Panc1 (cell line): ENCODE data around the gene BCLAF1. TPM values are rescaled to one million over a fixed set of nuclear protein-coding genes. Genes with fewer than 3 reads are reported as not detected.

Experiments used
- ATAC-seq: fragments of 200-7000 bp; cut with Tn5 transposase; 2 replicates; pipeline ENCODE4 v1.9.1; 2020; ENCODE audit warnings: mild to moderate bottlenecking, moderate library complexity
- BruUV-seq: library from RNA; stranded (reverse); fragments of 400-500 nt; replicated peaks from 2 replicates; lab custom pipeline; 2021; lab: Mats Ljungman, UMichigan
- CTCF ChIA-PET: fragments of 300-600 bp; sonication (Branson Sonifier 250); formaldehyde crosslinking; loops from one replicate; lab custom pipeline; 2022; ENCODE audit warnings: antibody characterized with exemption; lab: Charles Lee
- POLR2A ChIA-PET: fragments of 300-600 bp; sonication (Branson Sonifier 250); formaldehyde crosslinking; loops from one replicate; lab custom pipeline; 2022; ENCODE audit warnings: antibody characterized with exemption; lab: Charles Lee
- DNase-seq: peaks from one replicate; pipeline ENCODE4 v3.0.0-alpha.2; 2010; ENCODE audit warnings: low read depth, low spot score
- H3K27ac ChIP-seq: 2 replicates; pipeline ENCODE4 v1.5.1; 2011; ENCODE audit warnings: mild to moderate bottlenecking, low read length, inconsistent platforms
- H3K27me3 ChIP-seq: fragments of 200-500 bp; sonication (Bioruptor generic); 2 replicates; pipeline ENCODE4 v1.6.0; 2014; ENCODE audit warnings: low read length, inconsistent platforms; ENCODE audit not compliant: control insufficient read depth, insufficient read depth
- H3K36me3 ChIP-seq: fragments of 200-500 bp; sonication (Bioruptor generic); 2 replicates; pipeline ENCODE4 v1.5.1; 2014; ENCODE audit warnings: inconsistent platforms, mild to moderate bottlenecking, low read length, moderate library complexity; ENCODE audit not compliant: control insufficient read depth, insufficient read depth
- H3K4me1 ChIP-seq: 2 replicates; pipeline ENCODE4 v1.5.1; 2011; ENCODE audit warnings: inconsistent platforms, mild to moderate bottlenecking, low read length, moderate library complexity; ENCODE audit not compliant: control insufficient read depth, insufficient read depth
- H3K4me3 ChIP-seq, 2 experiments: 2 replicates each; pipeline ENCODE4 v1.5.1; 2011 to 2012; ENCODE audit warnings: low read depth in 2 of 2, low read length in 2 of 2, mild to moderate bottlenecking in 2 of 2, inconsistent platforms in 1 of 2, moderate library complexity in 1 of 2
- H3K9me3 ChIP-seq: fragments of 200-500 bp; sonication (Bioruptor generic); 2 replicates; pipeline ENCODE4 v1.5.1; 2014; ENCODE audit warnings: low read depth, mild to moderate bottlenecking, inconsistent platforms, low read length, moderate library complexity; ENCODE audit not compliant: control insufficient read depth, insufficient read depth
- POLR2AphosphoS5 ChIP-seq: IDR thresholded peaks from 2 replicates; pipeline ENCODE4 v1.6.1; 2012; ENCODE audit warnings: mild to moderate bottlenecking, low read depth, low read length, moderate library complexity
- SIN3A ChIP-seq: IDR thresholded peaks from 2 replicates; pipeline ENCODE4 v1.6.1; 2012; ENCODE audit warnings: low read depth, mild to moderate bottlenecking, low read length, moderate library complexity, borderline replicate concordance; ENCODE audit not compliant: insufficient read depth
- TCF7L2 ChIP-seq: IDR thresholded peaks from 2 replicates; pipeline ENCODE4 v1.6.1; 2011; ENCODE audit warnings: mild to moderate bottlenecking, low read depth, low read length, inconsistent platforms
- in situ Hi-C: cut with HindIII; loops from 2 replicates; pipeline ENCODE4 v1.10.0; 2016; ENCODE audit warnings: low sequenced_read_pairs, low pct_unique_long_range_greater_than_20kb
- intact Hi-C: fragments of 100-400 bp; cut with micrococcal nuclease; formaldehyde crosslinking; loops from one replicate; pipeline ENCODE4 v1.10.0; 2022; ENCODE audit not compliant: unreplicated experiment
- total RNA-seq: library from RNA; stranded (reverse); gene quantifications from one replicate; pipeline ENCODE4 v1.2.1, GENCODE V29; 2021; ENCODE audit not compliant: unreplicated experiment
- TF ChIP-seq, protein P1 (sequence below), 2 experiments: IDR thresholded peaks; 2 replicates each; pipeline ENCODE4 v1.6.1; 2011 to 2012; ENCODE audit warnings: low read depth in 2 of 2, control low read depth in 1 of 2, low read length in 1 of 2, mild to moderate bottlenecking in 1 of 2, moderate library complexity in 1 of 2; ENCODE audit not compliant: insufficient read depth in 1 of 2
- TF ChIP-seq, protein P2 (sequence below): fragments of 450-650 bp; IDR thresholded peaks from 2 replicates; pipeline ENCODE4 v1.5.1; 2017; ENCODE audit warnings: mild to moderate bottlenecking

The BCLAF1 gene
- total RNA-seq, 1 experiment from 2014 or later, result 151 TPM

DNA sequence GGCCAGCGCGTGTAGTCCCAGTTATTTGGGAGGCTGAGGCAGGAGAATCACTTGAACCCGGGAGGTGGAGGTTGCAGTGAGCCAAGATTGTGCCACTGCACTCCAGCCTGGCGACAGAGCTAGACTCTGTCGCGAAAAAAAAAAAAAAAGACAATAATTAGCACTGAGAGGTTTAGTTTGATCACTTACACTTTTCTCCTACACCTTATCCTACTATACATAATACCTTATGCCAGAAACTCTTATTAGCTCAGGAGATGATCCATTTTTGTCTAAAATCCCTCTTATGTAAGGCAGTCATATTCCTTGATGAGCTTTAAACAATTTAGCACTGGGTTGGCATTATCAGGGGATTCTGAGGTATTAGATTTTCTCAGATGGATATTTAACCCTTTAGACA is 35.9 kb downstream of the BCLAF1 start:
- ATAC-seq, result no peak
- intact Hi-C loops, result loop anchor here (5.0 kb wide), 1 partner anchor 64 kb away; no protein-coding TSS in a partner anchor
- peaks cover 17% of the 10 kb centered on the region for H3K4me1 ChIP-seq
- POLR2A ChIA-PET, result interaction anchor here (0.6 kb wide), 2 partner anchors 12 to 772 kb away, joined by 10 read pairs; no protein-coding TSS in a partner anchor
- H3K4me3 ChIP-seq, result no peak overlapping the region
- no peak overlapping the region for H3K27ac ChIP-seq
- CTCF ChIA-PET, result no interaction called here
- H3K27me3 ChIP-seq, result no peaks in the 10 kb centered on the region
- DNase-seq, result no peak
- in situ Hi-C loops, result no loop called here
- TF ChIP-seq, protein P1, sequence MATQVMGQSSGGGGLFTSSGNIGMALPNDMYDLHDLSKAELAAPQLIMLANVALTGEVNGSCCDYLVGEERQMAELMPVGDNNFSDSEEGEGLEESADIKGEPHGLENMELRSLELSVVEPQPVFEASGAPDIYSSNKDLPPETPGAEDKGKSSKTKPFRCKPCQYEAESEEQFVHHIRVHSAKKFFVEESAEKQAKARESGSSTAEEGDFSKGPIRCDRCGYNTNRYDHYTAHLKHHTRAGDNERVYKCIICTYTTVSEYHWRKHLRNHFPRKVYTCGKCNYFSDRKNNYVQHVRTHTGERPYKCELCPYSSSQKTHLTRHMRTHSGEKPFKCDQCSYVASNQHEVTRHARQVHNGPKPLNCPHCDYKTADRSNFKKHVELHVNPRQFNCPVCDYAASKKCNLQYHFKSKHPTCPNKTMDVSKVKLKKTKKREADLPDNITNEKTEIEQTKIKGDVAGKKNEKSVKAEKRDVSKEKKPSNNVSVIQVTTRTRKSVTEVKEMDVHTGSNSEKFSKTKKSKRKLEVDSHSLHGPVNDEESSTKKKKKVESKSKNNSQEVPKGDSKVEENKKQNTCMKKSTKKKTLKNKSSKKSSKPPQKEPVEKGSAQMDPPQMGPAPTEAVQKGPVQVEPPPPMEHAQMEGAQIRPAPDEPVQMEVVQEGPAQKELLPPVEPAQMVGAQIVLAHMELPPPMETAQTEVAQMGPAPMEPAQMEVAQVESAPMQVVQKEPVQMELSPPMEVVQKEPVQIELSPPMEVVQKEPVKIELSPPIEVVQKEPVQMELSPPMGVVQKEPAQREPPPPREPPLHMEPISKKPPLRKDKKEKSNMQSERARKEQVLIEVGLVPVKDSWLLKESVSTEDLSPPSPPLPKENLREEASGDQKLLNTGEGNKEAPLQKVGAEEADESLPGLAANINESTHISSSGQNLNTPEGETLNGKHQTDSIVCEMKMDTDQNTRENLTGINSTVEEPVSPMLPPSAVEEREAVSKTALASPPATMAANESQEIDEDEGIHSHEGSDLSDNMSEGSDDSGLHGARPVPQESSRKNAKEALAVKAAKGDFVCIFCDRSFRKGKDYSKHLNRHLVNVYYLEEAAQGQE (IDR thresholded peaks at IDR 0.05; ENCODE audit: insufficient read depth in 1 of 2, low read depth in 2 of 2, low read length in 1 of 2), result no peak
- peak; percentile 34; the same call in 1 of the 2 replicates for TF ChIP-seq POLR2AphosphoS5
- H3K9me3 ChIP-seq, result no peaks in the 10 kb centered on the region
- peaks cover 15% of the 10 kb centered on the region for H3K36me3 ChIP-seq
- BruUV-seq, result no TSS peak

DNA sequence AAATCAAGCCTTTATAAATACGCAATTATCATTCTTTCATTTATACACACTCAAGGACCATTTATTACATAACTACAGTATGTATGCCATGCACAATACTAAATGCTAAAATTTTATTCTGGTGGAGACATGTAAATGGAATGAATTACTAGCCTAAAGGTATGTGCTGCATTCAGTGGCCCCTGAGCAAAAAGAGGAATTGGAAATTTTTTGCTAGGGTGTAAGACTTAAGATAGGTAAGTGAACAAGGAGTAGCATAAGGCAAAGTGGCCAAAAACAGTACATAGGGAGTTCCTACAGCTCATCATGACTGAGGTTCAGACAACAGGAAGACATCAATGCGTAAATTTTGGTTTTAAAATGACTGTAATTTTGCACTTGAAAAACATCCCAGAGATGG is 37.2 kb downstream of the BCLAF1 start:
- ChIA-PET CTCF (interaction anchor here (1.2 kb wide), 1 partner anchor 65 kb away, joined by 3 read pairs; no protein-coding TSS in a partner anchor), POLR2A (no interaction called here)
- H3K4me1 ChIP-seq, result peaks cover 17% of the 10 kb centered on the region
- no peak for DNase-seq
- no peak for ATAC-seq
- in situ Hi-C loops, result no loop called here
- peaks cover 3% of the 10 kb centered on the region for H3K36me3 ChIP-seq
- no TSS peak for BruUV-seq
- H3K27ac ChIP-seq, result no peak overlapping the region
- H3K4me3 ChIP-seq, result no peak overlapping the region
- no peaks in the 10 kb centered on the region for H3K27me3 ChIP-seq
- H3K9me3 ChIP-seq, result no peaks in the 10 kb centered on the region
- intact Hi-C loops, result loop anchor here (5.0 kb wide), 1 partner anchor 65 kb away; no protein-coding TSS in a partner anchor
- TF ChIP-seq, protein P2, sequence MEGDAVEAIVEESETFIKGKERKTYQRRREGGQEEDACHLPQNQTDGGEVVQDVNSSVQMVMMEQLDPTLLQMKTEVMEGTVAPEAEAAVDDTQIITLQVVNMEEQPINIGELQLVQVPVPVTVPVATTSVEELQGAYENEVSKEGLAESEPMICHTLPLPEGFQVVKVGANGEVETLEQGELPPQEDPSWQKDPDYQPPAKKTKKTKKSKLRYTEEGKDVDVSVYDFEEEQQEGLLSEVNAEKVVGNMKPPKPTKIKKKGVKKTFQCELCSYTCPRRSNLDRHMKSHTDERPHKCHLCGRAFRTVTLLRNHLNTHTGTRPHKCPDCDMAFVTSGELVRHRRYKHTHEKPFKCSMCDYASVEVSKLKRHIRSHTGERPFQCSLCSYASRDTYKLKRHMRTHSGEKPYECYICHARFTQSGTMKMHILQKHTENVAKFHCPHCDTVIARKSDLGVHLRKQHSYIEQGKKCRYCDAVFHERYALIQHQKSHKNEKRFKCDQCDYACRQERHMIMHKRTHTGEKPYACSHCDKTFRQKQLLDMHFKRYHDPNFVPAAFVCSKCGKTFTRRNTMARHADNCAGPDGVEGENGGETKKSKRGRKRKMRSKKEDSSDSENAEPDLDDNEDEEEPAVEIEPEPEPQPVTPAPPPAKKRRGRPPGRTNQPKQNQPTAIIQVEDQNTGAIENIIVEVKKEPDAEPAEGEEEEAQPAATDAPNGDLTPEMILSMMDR, result no peak
- no peak for TF ChIP-seq SIN3A
- TF ChIP-seq, protein P1 (IDR thresholded peaks at IDR 0.05; ENCODE audit: insufficient read depth in 1 of 2, low read depth in 2 of 2, low read length in 1 of 2), result no peak
- no peak for TF ChIP-seq TCF7L2
- TF ChIP-seq POLR2AphosphoS5, result no peak
